K562 (cell line): ENCODE data around the gene FGF16. TPM values are rescaled to one million over a fixed set of nuclear protein-coding genes. Genes with fewer than 3 reads are reported as not detected.

Experiments
- ATAC-seq: fragments of 200-7000 bp; cut with Tn5 transposase; 3 replicates; pipeline ENCODE4 v1.9.1; 2020; ENCODE audit warnings: moderate library complexity
- BruUV-seq: library from RNA; stranded (reverse); fragments of 400-500 nt; replicated peaks from 2 replicates; lab custom pipeline; 2021; lab: Mats Ljungman, UMichigan
- CTCF ChIA-PET: fragments of 300-600 bp; formaldehyde crosslinking; extraction: SDS; loops from one replicate; lab custom pipeline; 2021; ENCODE audit warnings: low intra/inter-chr PET ratio; lab: Yijun Ruan, JAX
- POLR2A ChIA-PET: fragments of 300-600, 350-650 bp; sonication (Branson Sonifier 250); formaldehyde crosslinking; extraction: SDS; loops from one replicate; lab custom pipeline; 2021; ENCODE audit warnings: antibody characterized with exemption, inconsistent platforms; lab: Yijun Ruan, JAX
- DNase-seq, 4 experiments: peaks; one replicate each; pipeline versions ENCODE4 v3.0.0 to v3.0.0-alpha.2; 2011 to 2018; ENCODE audit warnings: low spot score in 3 of 4, mixed read lengths in 3 of 4; ENCODE audit errors: extremely low read depth in 1 of 4
- FAIRE-seq: peaks from 2 replicates; lab custom pipeline; 2011; peaks lifted over from hg19 to GRCh38; lab: Jason Lieb, UNC
- H2AFZ ChIP-seq: 2 replicates; pipeline ENCODE4 v1.6.0; 2011; ENCODE audit warnings: low read depth, low read length, control low read depth, inconsistent platforms
- H3K27ac ChIP-seq: fragments of 200-600 bp; 3 replicates; pipeline ENCODE4 v1.8.0; 2011; ENCODE audit warnings: low read depth, mild to moderate bottlenecking, control low read depth, inconsistent platforms, low read length, moderate library complexity, mixed read lengths; ENCODE audit errors: extremely low read depth
- H3K27me3 ChIP-seq, 2 experiments: fragments of 300-600 bp in 1 of 2; 2 replicates in 1 of 2; 3 replicates in 1 of 2; pipeline versions ENCODE4 v1.6.0 to v1.8.0; 2011; ENCODE audit warnings: inconsistent platforms in 2 of 2, low read length in 2 of 2, mild to moderate bottlenecking in 1 of 2, mixed read lengths in 1 of 2, moderate library complexity in 1 of 2; ENCODE audit not compliant: control insufficient read depth in 2 of 2, insufficient read depth in 2 of 2
- H3K36me3 ChIP-seq: fragments of 300-600 bp; 3 replicates; pipeline ENCODE4 v1.8.0; 2011; ENCODE audit warnings: mild to moderate bottlenecking, low read length, inconsistent platforms; ENCODE audit not compliant: control insufficient read depth, insufficient read depth
- H3K4me1 ChIP-seq, 2 experiments: fragments of 200-600 bp in 1 of 2; replicated peaks in 1 of 2; 2 replicates in 1 of 2; 3 replicates in 1 of 2; pipeline versions ENCODE4 v1.5.1 to v1.8.0; 2011; ENCODE audit warnings: inconsistent platforms in 2 of 2, low read length in 2 of 2, mild to moderate bottlenecking in 1 of 2, mixed read lengths in 1 of 2, moderate library complexity in 1 of 2; ENCODE audit not compliant: control insufficient read depth in 2 of 2, insufficient read depth in 2 of 2
- H3K4me2 ChIP-seq: 2 replicates; pipeline ENCODE4 v1.6.1; 2011; ENCODE audit warnings: low read length, control low read depth, inconsistent platforms, mixed read lengths; ENCODE audit not compliant: insufficient read depth
- H3K4me3 ChIP-seq: fragments of 200-600 bp; sonication (generic), shearing (Covaris generic); 2 replicates; pipeline ENCODE4 v1.5.1; 2016; ENCODE audit warnings: control low read depth, inconsistent platforms
- H3K79me2 ChIP-seq: fragments of 200-600 bp; 3 replicates; pipeline ENCODE4 v1.8.0; 2011; ENCODE audit warnings: low read length, inconsistent platforms; ENCODE audit not compliant: control insufficient read depth, insufficient read depth
- H3K9ac ChIP-seq, 2 experiments: 2 replicates each; pipeline versions ENCODE4 v1.6.0 to v1.6.1; 2011; ENCODE audit warnings: low read depth in 2 of 2, low read length in 2 of 2, control low read depth in 1 of 2, inconsistent platforms in 1 of 2, mild to moderate bottlenecking in 1 of 2, mixed read lengths in 1 of 2; ENCODE audit not compliant: insufficient read depth in 1 of 2
- H3K9me1 ChIP-seq: one replicate; pipeline ENCODE4 v1.6.0; 2011; ENCODE audit warnings: inconsistent platforms, mild to moderate bottlenecking, low read length, moderate library complexity; ENCODE audit not compliant: control insufficient read depth, insufficient read depth
- H3K9me3 ChIP-seq: replicated peaks from 2 replicates; pipeline ENCODE4 v1.5.1; 2011; ENCODE audit warnings: low read depth, low read length, inconsistent platforms; ENCODE audit not compliant: control insufficient read depth, insufficient read depth
- H4K20me1 ChIP-seq: replicated peaks from 2 replicates; pipeline ENCODE4 v1.6.1; 2011; ENCODE audit warnings: low read length, inconsistent platforms, mixed read lengths; ENCODE audit not compliant: control insufficient read depth, insufficient read depth
- BACH1 ChIP-seq: fragments of 200-800 bp; sonication (Bioruptor generic); IDR thresholded peaks from 2 replicates; pipeline ENCODE4 v1.6.1; 2016; ENCODE audit warnings: missing genetic modification characterization, missing compliant biosample characterization
- CHCHD3 ChIP-seq: fragments of 250-450 bp; sonication (Bioruptor Pico); IDR thresholded peaks from 2 replicates; pipeline ENCODE4 v2.1.2; 2022; ENCODE audit warnings: mild to moderate bottlenecking
- EWSR1 ChIP-seq: fragments of 450-650 bp; IDR thresholded peaks from 2 replicates; pipeline ENCODE4 v1.6.1; 2018; ENCODE audit warnings: borderline replicate concordance, mild to moderate bottlenecking, low read depth, moderate library complexity; ENCODE audit not compliant: partially characterized antibody
- FIP1L1 ChIP-seq: fragments of 200-400 bp; formaldehyde crosslinking; IDR thresholded peaks from 2 replicates; pipeline ENCODE4 v1.6.1; 2018; ENCODE audit warnings: mild to moderate bottlenecking, low read depth, low read length; ENCODE audit not compliant: poor library complexity, severe bottlenecking
- MAZ ChIP-seq, 2 experiments: fragments of 450-650 bp in 1 of 2; sonication (generic) in 1 of 2; formaldehyde crosslinking; IDR thresholded peaks in 1 of 2; conservative IDR thresholded peaks in 1 of 2; 2 replicates each; pipeline versions ENCODE4 v1.4.0 to v1.5.0; 2020; ENCODE audit warnings: mild to moderate bottlenecking in 1 of 2, missing genetic modification reagents in 1 of 2
- MEF2D ChIP-seq: conservative IDR thresholded peaks from 2 replicates; pipeline ENCODE4 v1.6.1; 2016; ENCODE audit warnings: low read depth, missing genetic modification characterization, missing compliant biosample characterization
- MTA3 ChIP-seq: fragments of 450-650 bp; formaldehyde crosslinking; IDR thresholded peaks from 2 replicates; pipeline ENCODE4 v1.6.1; 2017; ENCODE audit warnings: mild to moderate bottlenecking, borderline replicate concordance
- PHF8 ChIP-seq: fragments of 200-600 bp; sonication (generic); IDR thresholded peaks from 2 replicates; pipeline ENCODE4 v1.6.1; 2012; ENCODE audit warnings: mixed run types, mild to moderate bottlenecking, inconsistent platforms, low read length, moderate library complexity, borderline replicate concordance
- PHTF2 ChIP-seq: fragments of 250-450 bp; sonication (Bioruptor Pico); IDR thresholded peaks from 2 replicates; pipeline ENCODE4 v1.5.0; 2021; ENCODE audit warnings: mild to moderate bottlenecking
- POLR3G ChIP-seq: IDR thresholded peaks from 2 replicates; pipeline ENCODE4 v1.6.1; 2011; ENCODE audit not compliant: insufficient read length, insufficient replicate concordance; ENCODE audit errors: extremely low read depth
- RNF2 ChIP-seq: sonication (generic); IDR thresholded peaks from 2 replicates; pipeline ENCODE4 v1.6.1; 2016
- SMAD3 ChIP-seq: fragments of 450-650 bp; formaldehyde crosslinking; conservative IDR thresholded peaks from 2 replicates; pipeline ENCODE4 v1.4.0; 2020; ENCODE audit warnings: mild to moderate bottlenecking
- SNIP1 ChIP-seq: fragments of 450-650 bp; IDR thresholded peaks from 2 replicates; pipeline ENCODE4 v1.7.1; 2017; ENCODE audit warnings: low read depth, mild to moderate bottlenecking
- SRF ChIP-seq, 2 experiments: fragments of 250-450, 450-650 bp in 1 of 2; sonication (Bioruptor Pico) in 1 of 2; sonication (generic) in 1 of 2; formaldehyde crosslinking; IDR thresholded peaks; 2 replicates each; pipeline versions ENCODE4 v1.5.0 to v1.5.1; 2020 to 2022; ENCODE audit warnings: mild to moderate bottlenecking in 1 of 2, missing genetic modification reagents in 1 of 2
- TBL1XR1 ChIP-seq, 2 experiments: IDR thresholded peaks; 2 replicates each; pipeline ENCODE4 v1.6.1; 2012; ENCODE audit warnings: improper control_type of control experiment in 2 of 2, low read length in 2 of 2, mild to moderate bottlenecking in 1 of 2
- ZFP1 ChIP-seq: fragments of 450-650 bp; formaldehyde crosslinking; IDR thresholded peaks from 2 replicates; pipeline ENCODE4 v1.4.0; 2020; ENCODE audit warnings: mild to moderate bottlenecking, mixed read lengths
- ZKSCAN3 ChIP-seq: fragments of 250-450 bp; sonication (Bioruptor Pico); IDR thresholded peaks from 2 replicates; pipeline ENCODE4 v1.4.0; 2020
- ZMIZ1 ChIP-seq, 2 experiments: fragments of 150-350 bp in 1 of 2; IDR thresholded peaks; 2 replicates each; pipeline ENCODE4 v1.6.1; 2012 to 2016; ENCODE audit warnings: low read depth in 2 of 2, low read length in 2 of 2, mild to moderate bottlenecking in 1 of 2, moderate library complexity in 1 of 2
- ZNF316 ChIP-seq: fragments of 450-650 bp; IDR thresholded peaks from 2 replicates; pipeline ENCODE4 v1.6.1; 2016
- WGBS: fragments of 100-300 bp; shearing (Covaris generic); methylation state at CpG from one replicate; pipeline ENCODE4 v1.1.6; 2016; ENCODE audit warnings: low coverage, mixed read lengths; ENCODE audit not compliant: insufficient coverage; ENCODE audit errors: missing lambda C conversion rate; 5-methylcytosine and 5-hydroxymethylcytosine counted together
- in situ Hi-C: fragments of 300-500 bp; cut with MboI; formaldehyde crosslinking; loops from 4 replicates; pipeline ENCODE4 v1.15.0; 2018; ENCODE audit warnings: inconsistent platforms, mixed read lengths
- intact Hi-C: fragments of 100-400 bp; cut with micrococcal nuclease; formaldehyde crosslinking; loops from 2 replicates; pipeline ENCODE4 v1.14.2; 2022
- polyA plus RNA-seq, 8 experiments: library from polyadenylated mRNA; depleted of rRNA in 4 of 8; stranded (reverse) in 5 of 8; unstranded in 3 of 8; fragments of >200 nt; fragmentation: Nextera tagmentation in 2 of 8; fragmentation: Illumina TruSeq in 1 of 8; extraction: Ambion mirVana in 2 of 8; extraction: Trizol in 1 of 8; gene quantifications; 2 replicates each; pipeline versions ENCODE4 v1.2.1 to v1.2.3, GENCODE V29; 2011 to 2014; ENCODE audit warnings: inconsistent platforms in 1 of 8, missing spikeins in 1 of 8
- total RNA-seq, 7 experiments: library from RNA; depleted of rRNA in 6 of 7; stranded (reverse); fragments of >200 nt in 6 of 7; fragmentation: Illumina TruSeq in 2 of 7; extraction: Trizol in 2 of 7; gene quantifications; 2 replicates each; pipeline versions ENCODE4 v1.2.1 to v1.2.3, GENCODE V29; 2011 to 2021; ENCODE audit warnings: low replicate concordance in 1 of 7
- TF ChIP-seq, protein P1 (sequence below): fragments of 450-650 bp; formaldehyde crosslinking; IDR thresholded peaks from 2 replicates; pipeline ENCODE4 v1.4.0; 2020; ENCODE audit warnings: mild to moderate bottlenecking, moderate library complexity

Gene FGF16
- total and polyA plus RNA-seq, 9 of the 15 experiments (the other 6 are each of a cell fraction or from before 2014, with no cell fraction given): not detected

- no peak for TF ChIP-seq FIP1L1
- no peak for TF ChIP-seq BACH1 (tag)
- TF ChIP-seq PHF8: no peak
- TF ChIP-seq MEF2D (tag): no peak
- TF ChIP-seq PHTF2 (CRISPR knock-in tag): no peak
- no peak for TF ChIP-seq ZKSCAN3 (CRISPR knock-in tag)
- no peak for TF ChIP-seq EWSR1
- no peak for TF ChIP-seq RNF2
- TF ChIP-seq ZFP1 (CRISPR knock-in tag): no peak
- no peak for TF ChIP-seq MAZ (CRISPR knock-in tag; conservative IDR thresholded peaks at IDR 0.05 in 1 of 2, IDR thresholded peaks at IDR 0.05 in 1 of 2)
- TF ChIP-seq, all 486 proteins: peak for 0
Observed at GRCh38 chrX:77427611-77428010, 19.6 kb upstream of the FGF16 start (continued).

DNA sequence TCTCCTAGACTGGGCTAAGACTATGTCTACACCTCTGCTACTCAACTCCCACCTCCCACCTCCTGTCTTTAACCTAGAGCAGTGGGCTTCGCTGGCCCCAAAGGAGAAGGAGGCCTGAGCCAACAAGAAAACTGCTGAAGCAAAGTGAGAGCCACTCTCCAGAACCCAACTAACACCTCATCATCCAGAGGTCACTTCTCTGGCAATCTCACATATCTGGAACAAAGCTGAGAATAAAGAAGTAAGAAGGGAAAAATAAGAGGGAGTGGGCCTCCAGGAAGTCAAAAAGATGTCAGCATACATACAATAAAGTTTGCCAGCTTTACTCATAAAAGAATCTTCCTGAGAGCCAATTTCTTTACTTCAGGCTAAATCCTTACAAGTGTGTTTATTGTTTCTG, 18.6 kb upstream of the FGF16 start:
- 0% methylated on average over 1 of the region's 1 CpG for WGBS
- no peaks in the 10 kb centered on the region for H3K9me1 ChIP-seq
- H3K79me2 ChIP-seq: no peaks in the 10 kb centered on the region
- no peaks in the 10 kb centered on the region for H3K9me3 ChIP-seq
- 0 out of 5 replicates have a peak, but pooled peaks cover 0 to 4% of the 10 kb centered on the region in 2 experiments for H3K27me3 ChIP-seq
- BruUV-seq: no TSS peak
- H3K4me2 ChIP-seq: no peak overlapping the region
- ChIA-PET CTCF (no interaction called here), POLR2A (no interaction called here)
- H4K20me1 ChIP-seq: no peaks in the 10 kb centered on the region
- no peak overlapping the region for H3K27ac ChIP-seq
- in situ Hi-C loops: no loop called here
- H3K4me3 ChIP-seq: no peak overlapping the region
- no peak overlapping the region for H3K9ac ChIP-seq
- ATAC-seq (no peak), FAIRE-seq (no peak), DNase-seq (no peak)
- H3K4me1 ChIP-seq: no peaks in the 10 kb centered on the region
- H2AFZ ChIP-seq: no peak overlapping the region
- no peaks in the 10 kb centered on the region for H3K36me3 ChIP-seq
- intact Hi-C loops: no loop called here
- TF ChIP-seq, protein P1, sequence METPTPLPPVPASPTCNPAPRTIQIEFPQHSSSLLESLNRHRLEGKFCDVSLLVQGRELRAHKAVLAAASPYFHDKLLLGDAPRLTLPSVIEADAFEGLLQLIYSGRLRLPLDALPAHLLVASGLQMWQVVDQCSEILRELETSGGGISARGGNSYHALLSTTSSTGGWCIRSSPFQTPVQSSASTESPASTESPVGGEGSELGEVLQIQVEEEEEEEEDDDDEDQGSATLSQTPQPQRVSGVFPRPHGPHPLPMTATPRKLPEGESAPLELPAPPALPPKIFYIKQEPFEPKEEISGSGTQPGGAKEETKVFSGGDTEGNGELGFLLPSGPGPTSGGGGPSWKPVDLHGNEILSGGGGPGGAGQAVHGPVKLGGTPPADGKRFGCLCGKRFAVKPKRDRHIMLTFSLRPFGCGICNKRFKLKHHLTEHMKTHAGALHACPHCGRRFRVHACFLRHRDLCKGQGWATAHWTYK (CRISPR knock-in tag): no peak
- no peak for TF ChIP-seq MTA3
- no peak for TF ChIP-seq POLR3G
- no peak for TF ChIP-seq SNIP1
- TF ChIP-seq PHF8: no peak
- no peak for TF ChIP-seq CHCHD3
- no peak for TF ChIP-seq SMAD3 (CRISPR knock-in tag)
- TF ChIP-seq SRF (CRISPR knock-in tag; IDR thresholded peaks at IDR 0.05): no peak
- no peak for TF ChIP-seq ZMIZ1 (IDR thresholded peaks at IDR 0.05; ENCODE audit: low read depth in 2 of 2, low read length in 2 of 2)
- TF ChIP-seq ZNF316: no peak
- no peak for TF ChIP-seq TBL1XR1 (IDR thresholded peaks at IDR 0.05; ENCODE audit: low read length in 2 of 2)
